ENCODE results near the gene MAP9.

Gene MAP9

DNA sequence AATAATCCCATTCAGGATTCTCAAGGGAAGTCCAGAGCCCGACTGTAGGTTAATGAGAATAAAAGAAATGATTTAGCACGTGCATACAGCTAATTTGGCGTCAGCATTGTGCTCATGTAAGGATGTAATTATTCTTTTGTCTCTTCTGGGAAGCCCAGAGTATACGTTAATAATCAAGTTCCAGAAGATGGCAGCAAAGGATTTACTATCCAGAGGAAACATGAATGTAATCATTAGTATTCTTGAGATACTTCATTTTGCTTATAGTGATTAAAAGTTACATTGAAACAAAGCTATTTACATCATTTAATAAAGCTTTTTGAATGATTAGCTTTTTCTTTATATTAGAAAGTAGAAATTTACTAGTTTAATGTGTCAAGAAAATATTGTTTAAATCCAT is 27.1 kb upstream of the MAP9 start:
- H3K27ac ChIP-seq (ENCODE audit: insufficient read depth, low read depth, low read length, poor library complexity, severe bottlenecking), result no peak overlapping the region
- H3K36me3 ChIP-seq (ENCODE audit: control insufficient read depth, insufficient read depth, low read length), result no peaks in the 10 kb centered on the region
- no peaks in the 10 kb centered on the region for H3K27me3 ChIP-seq (ENCODE audit: control insufficient read depth, insufficient read depth, low read length, poor library complexity, severe bottlenecking)
- H3K4me3 ChIP-seq (ENCODE audit: insufficient read depth, low read depth, low read length), result no peak overlapping the region
- WGBS, 2 experiments, result 38 to 54% methylated on average over 4 of the region's 4 CpGs
- no peaks in the 10 kb centered on the region for H3K9me3 ChIP-seq (ENCODE audit: control insufficient read depth, low read length)
- H3K4me1 ChIP-seq (ENCODE audit: control insufficient read depth, insufficient read depth, low read length), result no peaks in the 10 kb centered on the region

DNA sequence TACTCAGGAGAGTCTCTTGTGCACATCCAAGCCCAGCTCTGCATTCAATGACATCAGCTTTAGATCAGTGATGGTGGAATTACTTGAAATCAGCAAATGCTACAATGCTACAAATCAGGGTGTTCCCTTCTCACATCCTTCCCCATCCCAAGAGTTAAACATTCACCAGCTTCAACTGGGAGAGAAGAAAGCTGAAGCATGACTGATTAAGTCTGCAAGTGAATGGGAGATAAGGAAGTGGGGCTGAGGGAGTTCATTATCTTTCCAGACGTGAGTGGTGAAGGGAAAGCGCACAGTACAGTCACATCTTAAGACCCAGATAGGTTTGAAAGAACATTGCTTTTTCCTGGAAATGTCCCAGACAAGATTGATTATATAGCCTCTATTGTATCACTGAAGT is 26.2 kb upstream of the MAP9 start:
- Histone ChIP-seq H3K27ac (ENCODE audit: insufficient read depth, low read depth, low read length, poor library complexity, severe bottlenecking) (no peak overlapping the region), H3K4me1 (ENCODE audit: control insufficient read depth, insufficient read depth, low read length) (no peaks in the 10 kb centered on the region)
- WGBS, 2 experiments, result 64 to 75% methylated on average over 2 of the region's 2 CpGs

DNA sequence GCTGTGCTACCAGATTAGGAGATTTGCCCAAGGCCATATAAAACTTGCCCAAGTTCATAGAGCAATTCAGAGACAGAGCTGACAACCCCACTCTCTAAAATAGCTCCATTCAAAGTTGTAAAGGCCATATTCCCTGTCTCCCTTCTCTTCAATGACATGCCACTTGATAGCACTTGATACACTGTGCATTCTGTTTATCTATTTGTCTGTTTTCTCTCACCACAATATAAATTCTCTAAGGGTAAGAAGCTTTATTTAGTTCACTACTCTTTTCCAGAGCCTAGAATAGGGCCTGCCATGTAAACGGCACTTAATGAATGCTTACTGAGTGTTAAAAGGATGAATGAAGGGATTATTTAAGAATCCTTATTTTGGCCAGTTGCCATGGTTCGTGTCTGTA is 24.1 kb upstream of the MAP9 start:
- no peaks in the 10 kb centered on the region for H3K36me3 ChIP-seq (ENCODE audit: control insufficient read depth, insufficient read depth, low read length)
- H3K27ac ChIP-seq (ENCODE audit: insufficient read depth, low read depth, low read length, poor library complexity, severe bottlenecking), result no peak overlapping the region
- WGBS, 2 experiments, result 92 to 94% methylated on average over 2 of the region's 2 CpGs
- no peaks in the 10 kb centered on the region for H3K27me3 ChIP-seq (ENCODE audit: control insufficient read depth, insufficient read depth, low read length, poor library complexity, severe bottlenecking)
- H3K9me3 ChIP-seq (ENCODE audit: control insufficient read depth, low read length), result no peaks in the 10 kb centered on the region
- no peaks in the 10 kb centered on the region for H3K4me1 ChIP-seq (ENCODE audit: control insufficient read depth, insufficient read depth, low read length)
- H3K4me3 ChIP-seq (ENCODE audit: insufficient read depth, low read depth, low read length), result no peak overlapping the region

More for the DNA sequence above, 26.2 kb upstream of the MAP9 start:
- H3K9me3 ChIP-seq (ENCODE audit: control insufficient read depth, low read length), result no peaks in the 10 kb centered on the region
- no peaks in the 10 kb centered on the region for H3K27me3 ChIP-seq (ENCODE audit: control insufficient read depth, insufficient read depth, low read length, poor library complexity, severe bottlenecking)
- H3K36me3 ChIP-seq (ENCODE audit: control insufficient read depth, insufficient read depth, low read length), result no peaks in the 10 kb centered on the region
- no peak overlapping the region for H3K4me3 ChIP-seq (ENCODE audit: insufficient read depth, low read depth, low read length)

DNA sequence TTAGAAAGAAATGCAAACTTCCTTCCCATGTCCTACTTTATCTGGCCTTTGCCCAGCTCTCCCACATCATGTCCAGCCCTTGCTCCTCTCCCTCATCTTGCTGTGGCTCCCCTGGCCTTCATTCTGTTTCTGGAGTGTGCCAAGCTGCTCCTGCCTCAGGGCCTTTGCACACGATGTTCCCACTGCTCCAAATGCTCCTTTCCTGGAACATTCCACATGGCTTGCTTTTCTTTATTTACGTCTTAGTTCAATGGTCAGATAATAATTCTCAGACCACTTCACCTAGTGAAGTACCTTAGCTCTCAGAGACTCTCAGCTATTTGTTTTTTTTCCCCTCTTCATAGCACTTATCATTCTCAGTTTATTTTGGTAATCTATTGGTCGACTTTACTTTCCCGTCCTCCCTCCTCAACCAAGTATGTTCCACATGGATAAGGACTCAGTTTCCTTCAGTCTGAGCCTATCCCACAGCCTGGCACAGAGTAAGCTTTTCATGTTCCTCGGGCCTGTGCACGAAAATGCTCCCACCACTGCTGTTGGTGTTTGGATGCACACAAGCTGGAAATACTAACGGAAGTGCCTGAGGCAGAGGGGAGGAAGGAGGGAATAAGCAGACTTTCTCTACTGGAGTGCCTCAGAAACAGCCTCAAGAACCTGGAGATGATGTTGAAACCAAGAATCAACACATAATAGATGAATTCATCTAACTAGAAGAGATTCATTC is 23.4 kb upstream of the MAP9 start:
- WGBS, 2 experiments, result 80 to 87% methylated on average over 7 of the region's 7 CpGs
- Histone ChIP-seq H3K36me3 (ENCODE audit: control insufficient read depth, insufficient read depth, low read length) (no peaks in the 10 kb centered on the region), H3K4me3 (ENCODE audit: insufficient read depth, low read depth, low read length) (no peak overlapping the region), H3K27me3 (ENCODE audit: control insufficient read depth, insufficient read depth, low read length, poor library complexity, severe bottlenecking) (no peaks in the 10 kb centered on the region), H3K27ac (ENCODE audit: insufficient read depth, low read depth, low read length, poor library complexity, severe bottlenecking) (no peak overlapping the region), H3K9me3 (ENCODE audit: control insufficient read depth, low read length) (no peaks in the 10 kb centered on the region), H3K4me1 (ENCODE audit: control insufficient read depth, insufficient read depth, low read length) (no peaks in the 10 kb centered on the region)

DNA sequence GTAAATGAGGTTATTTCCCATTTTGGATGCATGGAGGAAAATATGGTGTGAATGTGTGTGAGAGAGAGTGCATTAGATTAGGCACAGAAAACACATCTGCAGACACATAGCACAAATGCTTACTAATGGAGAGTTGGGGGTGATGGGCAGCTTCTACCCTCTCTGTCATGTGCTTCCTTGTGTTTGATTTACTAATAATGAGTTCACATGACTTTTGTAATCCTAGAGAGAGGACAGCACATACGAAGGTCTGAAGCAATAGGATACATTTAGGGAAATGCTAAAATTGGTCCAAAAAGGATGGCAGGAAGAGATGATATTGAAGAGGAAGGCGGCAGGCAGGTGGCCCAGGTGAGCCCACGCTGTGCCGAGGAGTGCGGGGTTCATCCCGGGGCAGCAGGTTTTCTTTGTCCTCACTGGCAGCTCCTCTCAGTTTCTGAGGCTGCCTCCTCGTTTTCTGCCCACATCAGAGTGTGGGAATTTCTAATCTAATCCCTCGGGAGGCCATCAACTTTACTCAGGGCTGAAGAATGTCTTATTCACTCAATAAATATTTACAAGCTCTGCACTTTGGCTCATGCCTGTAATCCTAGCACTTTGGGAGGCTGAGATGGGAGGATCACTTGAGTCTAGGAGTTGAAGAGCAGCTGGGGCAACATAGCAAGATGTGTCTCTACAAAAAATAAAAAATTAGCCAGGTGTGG is 15.9 kb upstream of the MAP9 start:
- WGBS, 2 experiments, result 80 to 83% methylated on average over 8 of the region's 8 CpGs
- Histone ChIP-seq H3K36me3 (ENCODE audit: control insufficient read depth, insufficient read depth, low read length) (no peaks in the 10 kb centered on the region), H3K27me3 (ENCODE audit: control insufficient read depth, insufficient read depth, low read length, poor library complexity, severe bottlenecking) (no peaks in the 10 kb centered on the region), H3K4me3 (ENCODE audit: insufficient read depth, low read depth, low read length) (no peak overlapping the region), H3K27ac (ENCODE audit: insufficient read depth, low read depth, low read length, poor library complexity, severe bottlenecking) (no peak overlapping the region), H3K9me3 (ENCODE audit: control insufficient read depth, low read length) (no peaks in the 10 kb centered on the region), H3K4me1 (ENCODE audit: control insufficient read depth, insufficient read depth, low read length) (no peaks in the 10 kb centered on the region)

DNA sequence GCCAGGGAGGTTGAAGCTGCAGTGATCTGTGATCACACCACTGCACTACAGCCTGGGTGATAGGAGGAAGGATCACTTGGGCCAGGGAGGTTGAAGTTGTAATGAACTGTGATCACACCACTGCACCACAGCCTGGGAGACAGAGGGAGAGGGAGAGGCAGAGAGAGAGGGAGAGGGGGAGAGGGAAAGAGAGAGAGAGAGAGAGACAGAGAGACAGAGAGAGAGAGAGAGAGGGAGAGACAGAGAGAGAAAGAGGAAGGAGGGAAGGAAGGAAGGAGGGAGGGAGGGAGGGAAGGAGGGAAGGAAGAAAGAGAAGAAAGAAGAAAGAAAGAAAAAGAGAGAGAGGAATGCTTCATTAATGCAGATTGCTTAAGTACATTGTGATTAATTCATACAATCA is 15.2 kb upstream of the MAP9 start:
- H3K4me3 ChIP-seq (ENCODE audit: insufficient read depth, low read depth, low read length), result no peak overlapping the region
- H3K27ac ChIP-seq (ENCODE audit: insufficient read depth, low read depth, low read length, poor library complexity, severe bottlenecking), result no peak overlapping the region
- no peaks in the 10 kb centered on the region for H3K4me1 ChIP-seq (ENCODE audit: control insufficient read depth, insufficient read depth, low read length)
- no peaks in the 10 kb centered on the region for H3K27me3 ChIP-seq (ENCODE audit: control insufficient read depth, insufficient read depth, low read length, poor library complexity, severe bottlenecking)
- H3K9me3 ChIP-seq (ENCODE audit: control insufficient read depth, low read length), result no peaks in the 10 kb centered on the region
- no peaks in the 10 kb centered on the region for H3K36me3 ChIP-seq (ENCODE audit: control insufficient read depth, insufficient read depth, low read length)

DNA sequence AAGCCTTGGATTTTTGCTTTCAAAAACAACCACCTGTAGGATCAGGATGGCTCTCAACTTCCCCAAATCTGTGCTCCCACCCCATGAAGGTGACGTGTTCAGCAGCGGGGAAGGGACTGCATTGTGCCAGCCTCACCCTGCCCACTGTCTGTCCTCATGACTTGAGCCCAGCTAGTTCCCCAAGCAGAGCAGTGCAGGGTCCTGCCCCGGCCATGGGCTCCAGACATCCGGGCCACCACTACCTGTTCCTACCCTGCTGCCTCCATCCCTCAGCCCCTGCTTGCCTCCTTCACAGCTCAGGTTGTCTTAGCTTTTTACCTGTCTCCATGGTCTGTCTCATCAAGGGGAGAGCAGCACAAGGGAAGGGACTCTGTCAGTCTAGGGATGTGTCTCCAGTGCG is 11.4 kb upstream of the MAP9 start:
- H3K36me3 ChIP-seq (ENCODE audit: control insufficient read depth, insufficient read depth, low read length), result no peaks in the 10 kb centered on the region
- 87 to 95% methylated on average over 5 of the region's 5 CpGs for WGBS, 2 experiments
- no peaks in the 10 kb centered on the region for H3K27me3 ChIP-seq (ENCODE audit: control insufficient read depth, insufficient read depth, low read length, poor library complexity, severe bottlenecking)
- no peaks in the 10 kb centered on the region for H3K9me3 ChIP-seq (ENCODE audit: control insufficient read depth, low read length)
- H3K4me3 ChIP-seq (ENCODE audit: insufficient read depth, low read depth, low read length), result no peak overlapping the region
- no peak overlapping the region for H3K27ac ChIP-seq (ENCODE audit: insufficient read depth, low read depth, low read length, poor library complexity, severe bottlenecking)
- no peaks in the 10 kb centered on the region for H3K4me1 ChIP-seq (ENCODE audit: control insufficient read depth, insufficient read depth, low read length)

DNA sequence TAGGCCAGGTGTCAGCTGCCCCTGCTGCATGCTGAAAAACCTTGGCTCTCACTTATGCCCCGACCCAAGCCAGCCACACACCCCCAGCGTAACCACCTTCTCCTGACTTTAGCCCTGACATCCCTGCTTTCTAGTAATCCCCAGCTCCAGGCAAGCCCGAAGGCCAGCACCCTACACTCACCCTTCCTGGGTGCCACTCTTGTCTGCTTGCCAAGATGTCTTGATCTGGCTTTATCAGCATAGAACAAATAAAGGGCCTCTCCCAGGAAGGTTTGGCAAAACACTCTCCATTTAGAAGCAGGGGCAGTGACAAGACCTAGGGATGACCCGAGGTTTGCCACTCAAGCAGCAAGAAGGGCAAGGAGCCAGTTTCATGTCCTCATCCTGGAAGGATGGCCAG is 6.8 kb upstream of the MAP9 start:
- WGBS, 2 experiments, result 88 to 89% methylated on average over 4 of the region's 4 CpGs
- H3K36me3 ChIP-seq (ENCODE audit: control insufficient read depth, insufficient read depth, low read length), result no peaks in the 10 kb centered on the region
- no peak overlapping the region for H3K27ac ChIP-seq (ENCODE audit: insufficient read depth, low read depth, low read length, poor library complexity, severe bottlenecking)
- no peaks in the 10 kb centered on the region for H3K4me1 ChIP-seq (ENCODE audit: control insufficient read depth, insufficient read depth, low read length)
- H3K27me3 ChIP-seq (ENCODE audit: control insufficient read depth, insufficient read depth, low read length, poor library complexity, severe bottlenecking), result no peaks in the 10 kb centered on the region
- no peaks in the 10 kb centered on the region for H3K9me3 ChIP-seq (ENCODE audit: control insufficient read depth, low read length)
- H3K4me3 ChIP-seq (ENCODE audit: insufficient read depth, low read depth, low read length), result no peak overlapping the region

DNA sequence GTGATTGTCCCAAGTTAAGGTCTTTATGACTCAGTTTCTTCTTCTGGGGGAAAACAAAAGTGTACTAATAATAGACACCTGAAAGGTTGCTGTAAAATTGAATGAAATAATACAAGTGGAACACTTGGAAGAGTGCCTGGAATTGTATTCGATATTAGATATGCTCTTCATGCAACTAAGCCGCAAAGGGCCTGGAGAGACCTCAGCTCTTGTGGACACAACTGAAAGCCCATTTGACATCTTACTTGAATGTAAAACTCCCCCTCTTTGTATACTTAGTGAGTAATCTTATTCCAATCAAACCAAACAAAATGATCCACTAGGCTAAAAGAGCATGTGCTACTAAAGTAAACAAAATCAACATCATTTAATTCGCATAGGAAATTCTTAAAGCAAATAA is 511 bp upstream of the MAP9 start:
- H3K4me3 ChIP-seq (ENCODE audit: insufficient read depth, low read depth, low read length), result no peak overlapping the region
- 94 to 98% methylated on average over 2 of the region's 3 CpGs for WGBS, 2 experiments
- H3K27me3 ChIP-seq (ENCODE audit: control insufficient read depth, insufficient read depth, low read length, poor library complexity, severe bottlenecking), result peaks cover 3% of the 10 kb centered on the region
- no peaks in the 10 kb centered on the region for H3K4me1 ChIP-seq (ENCODE audit: control insufficient read depth, insufficient read depth, low read length)
- H3K27ac ChIP-seq (ENCODE audit: insufficient read depth, low read depth, low read length, poor library complexity, severe bottlenecking), result no peak overlapping the region
- no peaks in the 10 kb centered on the region for H3K9me3 ChIP-seq (ENCODE audit: control insufficient read depth, low read length)
- H3K36me3 ChIP-seq (ENCODE audit: control insufficient read depth, insufficient read depth, low read length), result no peaks in the 10 kb centered on the region

DNA sequence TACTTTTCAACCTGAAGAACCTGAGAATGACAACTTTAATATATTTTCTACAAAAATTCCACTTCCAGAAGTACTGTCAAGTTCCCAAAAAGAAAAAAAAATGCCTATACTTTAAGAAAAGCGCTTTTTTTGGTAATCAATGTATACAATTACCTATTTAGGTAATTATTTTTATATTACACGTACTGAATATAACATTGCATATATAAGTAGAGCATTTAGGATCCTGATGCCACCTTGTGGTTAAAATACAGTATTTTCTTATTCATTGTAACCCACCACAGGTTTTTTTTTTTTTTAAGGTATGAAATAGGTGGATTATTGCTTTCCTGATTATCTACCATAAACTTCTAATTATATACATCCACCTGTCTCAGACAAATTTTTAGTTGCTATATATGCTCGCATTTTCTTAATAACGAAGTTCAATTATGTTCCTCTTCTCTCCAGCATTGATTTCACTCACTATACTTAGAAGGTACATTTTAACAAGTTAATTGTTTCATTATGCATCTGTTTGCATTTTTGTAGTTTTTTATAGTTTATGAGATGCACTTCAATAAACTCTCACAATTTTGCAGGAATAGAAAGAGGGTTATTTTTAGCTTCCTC is 5.2 kb downstream of the MAP9 start:
- Histone ChIP-seq H3K27me3 (ENCODE audit: control insufficient read depth, insufficient read depth, low read length, poor library complexity, severe bottlenecking) (no peaks in the 10 kb centered on the region), H3K4me3 (ENCODE audit: insufficient read depth, low read depth, low read length) (no peak overlapping the region), H3K27ac (ENCODE audit: insufficient read depth, low read depth, low read length, poor library complexity, severe bottlenecking) (no peak overlapping the region), H3K9me3 (ENCODE audit: control insufficient read depth, low read length) (no peaks in the 10 kb centered on the region), H3K36me3 (ENCODE audit: control insufficient read depth, insufficient read depth, low read length) (no peaks in the 10 kb centered on the region), H3K4me1 (ENCODE audit: control insufficient read depth, insufficient read depth, low read length) (no peaks in the 10 kb centered on the region)
- WGBS, 2 experiments, result 56 to 71% methylated on average over 2 of the region's 4 CpGs
